ENCODE data around the gene TRIM24.

TRIM24 gene

GRCh38 chr7:138546064-138546619 is 86.1 kb downstream of the TRIM24 start:
- TF ChIP-seq CTCF (conservative IDR thresholded peaks at IDR 0.05; ENCODE audit: low read length) (no peak), EZH2phosphoT487 (IDR thresholded peaks at IDR 0.05; ENCODE audit: borderline replicate concordance) (no peak)
- H3K36me3 ChIP-seq (ENCODE audit: insufficient read depth, low read length): peaks cover 93% of the 10 kb centered on the region
- no peak overlapping the region for H3K4me2 ChIP-seq (ENCODE audit: low read depth, low read length, poor library complexity, severe bottlenecking)
- H3K9ac ChIP-seq (ENCODE audit: low read depth, low read length, poor library complexity, severe bottlenecking): no peak overlapping the region
- H3K4me3 ChIP-seq (ENCODE audit: low read length, poor library complexity, severe bottlenecking): no peak overlapping the region
- H2AFZ ChIP-seq (ENCODE audit: low read length): no peak overlapping the region
- no peaks in the 10 kb centered on the region for H3K4me1 ChIP-seq (ENCODE audit: insufficient read depth, low read length, poor library complexity, severe bottlenecking)
- H3K9me3 ChIP-seq (ENCODE audit: insufficient read depth, low read depth, low read length): no peaks in the 10 kb centered on the region
- H3K9me2 ChIP-seq (replicated peaks; ENCODE audit: low read depth, low read length): no peaks in the 10 kb centered on the region
- no peaks in the 10 kb centered on the region for H3K27me3 ChIP-seq (ENCODE audit: insufficient read depth, low read length, poor library complexity, severe bottlenecking)
- peaks cover 6% of the 10 kb centered on the region; the same call in 1 of the 2 replicates for H3K79me2 ChIP-seq (ENCODE audit: insufficient read depth, low read length)
- no peaks in the 10 kb centered on the region for H3F3A ChIP-seq (ENCODE audit: low read depth)
- no peaks in the 10 kb centered on the region for H4K20me1 ChIP-seq (ENCODE audit: insufficient read depth, low read length, poor library complexity, severe bottlenecking)

GRCh38 chr7:138546829-138547228 is 86.8 kb downstream of the TRIM24 start:
- Histone ChIP-seq H3K4me3 (ENCODE audit: low read length, poor library complexity, severe bottlenecking) (no peak overlapping the region), H3K4me2 (ENCODE audit: low read depth, low read length, poor library complexity, severe bottlenecking) (no peak overlapping the region), H3K79me2 (ENCODE audit: insufficient read depth, low read length) (peaks cover 6% of the 10 kb centered on the region; the same call in 1 of the 2 replicates), H3K36me3 (ENCODE audit: insufficient read depth, low read length) (peaks cover 93% of the 10 kb centered on the region), H3K9me2 (replicated peaks; ENCODE audit: low read depth, low read length) (no peaks in the 10 kb centered on the region), H3K4me1 (ENCODE audit: insufficient read depth, low read length, poor library complexity, severe bottlenecking) (no peaks in the 10 kb centered on the region), H3K9me3 (ENCODE audit: insufficient read depth, low read depth, low read length) (no peaks in the 10 kb centered on the region), H3F3A (ENCODE audit: low read depth) (no peaks in the 10 kb centered on the region), H2AFZ (ENCODE audit: low read length) (no peak overlapping the region), H3K9ac (ENCODE audit: low read depth, low read length, poor library complexity, severe bottlenecking) (no peak overlapping the region), H4K20me1 (ENCODE audit: insufficient read depth, low read length, poor library complexity, severe bottlenecking) (no peaks in the 10 kb centered on the region), H3K27me3 (ENCODE audit: insufficient read depth, low read length, poor library complexity, severe bottlenecking) (no peaks in the 10 kb centered on the region)
- TF ChIP-seq CTCF (conservative IDR thresholded peaks at IDR 0.05; ENCODE audit: low read length): no peak
- TF ChIP-seq EZH2phosphoT487 (IDR thresholded peaks at IDR 0.05; ENCODE audit: borderline replicate concordance): no peak

DNA sequence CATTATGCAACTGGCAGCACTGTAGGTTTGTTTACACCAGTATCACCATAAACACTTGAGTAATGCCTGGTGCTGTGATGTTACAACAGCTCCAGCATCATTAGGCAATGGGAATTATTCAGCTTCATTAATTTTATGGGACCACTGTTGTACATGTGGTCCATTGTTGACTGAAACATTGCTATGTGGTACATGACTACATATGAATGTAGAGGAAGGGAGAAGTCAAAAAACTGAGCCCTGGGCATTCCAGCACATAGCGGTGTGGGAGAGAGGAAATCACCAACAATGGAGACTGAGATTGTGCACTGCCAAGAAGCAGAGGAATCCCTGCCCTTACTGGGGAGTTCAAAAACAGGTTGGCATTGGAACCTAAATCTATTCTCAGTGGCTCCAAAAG is 89.0 kb downstream of the TRIM24 start:
- H2AFZ ChIP-seq (ENCODE audit: low read length): no peak overlapping the region
- H3K27me3 ChIP-seq (ENCODE audit: insufficient read depth, low read length, poor library complexity, severe bottlenecking): no peaks in the 10 kb centered on the region
- peaks cover 6% of the 10 kb centered on the region; the same call in 1 of the 2 replicates for H3K79me2 ChIP-seq (ENCODE audit: insufficient read depth, low read length)
- H3K9me2 ChIP-seq (replicated peaks; ENCODE audit: low read depth, low read length): no peaks in the 10 kb centered on the region
- peaks cover 94% of the 10 kb centered on the region for H3K36me3 ChIP-seq (ENCODE audit: insufficient read depth, low read length)
- no peaks in the 10 kb centered on the region for H3F3A ChIP-seq (ENCODE audit: low read depth)
- no peaks in the 10 kb centered on the region for H3K4me1 ChIP-seq (ENCODE audit: insufficient read depth, low read length, poor library complexity, severe bottlenecking)
- H3K4me3 ChIP-seq (ENCODE audit: low read length, poor library complexity, severe bottlenecking): no peak overlapping the region
- TF ChIP-seq CTCF (conservative IDR thresholded peaks at IDR 0.05; ENCODE audit: low read length) (no peak), EZH2phosphoT487 (IDR thresholded peaks at IDR 0.05; ENCODE audit: borderline replicate concordance) (no peak)
- no peak overlapping the region for H3K4me2 ChIP-seq (ENCODE audit: low read depth, low read length, poor library complexity, severe bottlenecking)
- no peaks in the 10 kb centered on the region for H3K9me3 ChIP-seq (ENCODE audit: insufficient read depth, low read depth, low read length)
- no peaks in the 10 kb centered on the region for H4K20me1 ChIP-seq (ENCODE audit: insufficient read depth, low read length, poor library complexity, severe bottlenecking)
- no peak overlapping the region for H3K9ac ChIP-seq (ENCODE audit: low read depth, low read length, poor library complexity, severe bottlenecking)
